Medulla oblongata (tissue), 1 donor: ENCODE measurements around the gene C3.

ENCODE experiments used
- DNase-seq: peaks from one replicate; pipeline ENCODE4 v3.0.0-alpha.2; 2015; ENCODE audit errors: extremely low spot score

The C3 gene

DNA sequence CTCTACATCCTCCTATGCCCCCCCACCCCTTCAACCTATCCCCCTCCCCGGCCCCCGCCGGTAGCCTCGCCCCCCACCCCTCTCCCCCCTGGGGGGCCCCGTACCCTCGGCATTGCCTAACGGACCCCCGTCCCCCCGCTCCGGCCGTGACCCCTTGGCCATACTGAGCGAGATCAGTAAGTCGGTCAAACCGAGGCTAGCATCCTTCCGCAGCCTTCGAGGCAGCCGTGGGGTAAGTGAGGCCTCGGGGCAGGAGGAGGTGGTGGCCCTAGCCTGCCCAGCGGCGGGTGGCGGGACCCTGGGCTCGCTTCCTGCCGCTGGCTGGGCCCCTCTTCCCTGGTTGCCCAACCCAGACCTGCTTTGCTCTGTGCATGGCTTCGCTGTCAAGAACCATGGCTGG is 25.5 kb upstream of the C3 start:
- DNase-seq, result no peak

- peak; percentile 68 for DNase-seq
Observed at GRCh38 chr19:6744381-6745301, 24.2 kb upstream of the C3 start.

DNA sequence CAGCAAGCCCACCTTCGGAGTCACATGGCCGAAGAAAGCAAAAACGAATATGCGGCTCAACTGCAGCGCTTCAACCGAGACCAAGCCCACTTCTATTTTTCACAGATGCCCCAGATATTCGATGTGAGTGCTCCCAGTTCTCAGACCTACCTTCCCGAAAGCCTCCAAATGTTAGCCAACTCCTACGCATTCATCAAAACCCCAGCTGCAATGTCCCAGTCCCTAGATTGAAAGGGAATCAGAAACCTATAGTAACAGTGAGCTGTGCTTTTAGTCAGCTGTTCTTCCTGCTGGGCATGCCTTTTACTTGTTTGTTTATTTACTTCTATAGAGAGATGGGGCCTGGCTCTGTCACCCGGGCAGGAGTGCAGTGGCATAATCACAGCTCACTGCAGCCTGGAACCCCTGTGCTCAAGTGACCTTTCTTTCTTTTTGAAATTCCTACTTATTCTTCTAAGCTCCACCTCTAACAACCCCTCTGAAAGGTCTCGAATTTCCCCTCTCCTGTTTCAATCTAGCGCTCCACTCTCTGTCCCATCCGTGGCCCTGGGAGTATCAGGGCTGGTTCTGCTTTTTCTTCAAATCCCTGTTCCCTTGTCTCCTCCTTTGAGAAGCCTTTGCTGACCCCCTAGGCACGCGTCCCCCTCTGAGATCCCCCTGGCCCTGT is 23.4 kb upstream of the C3 start:
- DNase-seq, result no peak

DNA sequence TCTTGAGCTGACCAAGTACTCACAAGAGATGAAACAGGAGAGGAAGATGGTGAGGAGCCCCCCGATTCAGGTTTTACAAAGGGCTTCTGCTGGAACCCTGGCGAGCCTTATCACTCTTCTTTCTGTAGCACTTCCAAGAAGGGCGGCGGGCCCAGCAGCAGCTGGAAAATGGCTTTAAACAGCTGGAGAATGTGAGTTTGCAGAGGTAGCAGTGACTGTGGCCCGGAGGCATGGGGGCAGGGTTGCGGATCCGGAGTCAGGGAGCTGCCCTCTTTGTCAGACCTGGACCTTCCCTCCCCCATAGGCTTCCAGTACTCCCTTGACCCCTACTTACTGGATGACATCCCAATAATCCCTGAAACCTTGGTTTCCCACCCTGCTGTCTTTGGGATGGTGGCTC is 22.6 kb upstream of the C3 start:
- no peak for DNase-seq

GRCh38 chr19:6740589-6741343 is 20.3 kb upstream of the C3 start:
- no peak for DNase-seq

DNA sequence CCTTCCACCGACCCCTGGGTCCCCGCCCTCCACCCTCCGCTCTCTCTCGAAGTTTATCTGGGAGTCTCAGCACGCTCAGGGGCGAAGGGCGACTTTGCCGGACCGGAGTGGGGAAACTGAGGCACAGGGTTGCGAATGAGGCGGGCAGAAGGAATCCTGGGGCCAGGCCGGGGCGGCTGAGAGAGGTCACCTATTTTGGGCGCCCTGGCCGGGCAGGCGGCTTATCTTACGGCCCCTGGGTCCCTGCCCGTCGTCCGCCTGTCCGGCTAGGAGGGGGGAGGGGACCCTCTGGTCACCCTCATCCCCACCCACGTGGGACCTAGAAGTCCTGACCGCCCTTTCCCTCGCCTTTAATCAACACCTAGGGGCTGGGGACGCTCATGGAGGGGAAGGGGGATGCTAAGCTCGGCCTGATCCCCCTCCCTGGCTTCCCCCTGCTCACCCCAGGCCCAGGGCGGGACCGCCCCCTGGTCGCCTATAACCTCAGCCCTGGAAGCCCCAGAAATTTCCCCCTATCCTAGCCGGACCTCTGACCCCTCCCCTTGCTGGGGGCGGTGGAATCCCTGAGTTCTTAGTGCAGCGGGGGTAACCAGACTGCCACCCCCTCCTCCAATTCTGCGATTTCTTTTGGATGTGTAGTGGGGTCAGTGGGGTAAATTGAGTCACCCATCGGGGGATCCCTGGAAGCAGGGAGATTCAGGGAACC is 19.6 kb upstream of the C3 start:
- DNase-seq, result no peak

GRCh38 chr19:6739390-6739882 is 19.0 kb upstream of the C3 start, which contains the start of gene TRIP10:
TRIP10 (plus strand) TSS chr19:6739680; CDS start chr19:6739762, 82 bp downstream.
- DNase-seq, result peak; percentile 91

DNA sequence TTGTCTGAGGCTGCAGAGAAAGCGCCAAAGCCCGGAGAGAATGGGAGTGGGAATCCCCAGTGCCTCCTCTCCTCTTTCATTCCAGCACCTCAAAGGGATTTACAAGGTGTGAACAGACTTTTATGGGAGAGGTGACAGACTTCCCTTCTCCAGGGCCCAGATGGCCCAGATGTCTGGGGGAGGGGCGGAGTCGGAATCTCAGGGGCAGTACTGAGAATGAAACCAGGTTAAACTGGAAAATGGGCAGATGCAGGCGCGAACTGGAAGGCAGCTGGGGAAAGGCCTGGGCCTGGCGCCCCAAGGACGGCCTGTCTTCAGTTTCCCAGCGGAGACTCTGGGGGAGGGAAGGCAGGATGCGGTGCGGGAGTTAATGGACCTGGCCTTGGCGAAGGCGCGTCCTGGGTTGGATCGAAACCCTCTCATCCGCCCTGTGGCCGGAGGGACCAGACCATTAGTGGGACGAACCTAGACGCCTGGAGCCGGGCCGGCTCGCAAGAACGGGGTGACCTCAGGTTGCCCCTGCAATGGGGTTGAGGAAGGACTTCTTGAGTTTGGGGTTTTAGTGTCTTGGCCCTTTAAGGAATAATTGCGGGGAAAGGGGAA is 18.4 kb upstream of the C3 start:
- no peak for DNase-seq

- peak; percentile 83 for DNase-seq
Observed at GRCh38 chr19:6737873-6738786, 17.7 kb upstream of the C3 start.

DNA sequence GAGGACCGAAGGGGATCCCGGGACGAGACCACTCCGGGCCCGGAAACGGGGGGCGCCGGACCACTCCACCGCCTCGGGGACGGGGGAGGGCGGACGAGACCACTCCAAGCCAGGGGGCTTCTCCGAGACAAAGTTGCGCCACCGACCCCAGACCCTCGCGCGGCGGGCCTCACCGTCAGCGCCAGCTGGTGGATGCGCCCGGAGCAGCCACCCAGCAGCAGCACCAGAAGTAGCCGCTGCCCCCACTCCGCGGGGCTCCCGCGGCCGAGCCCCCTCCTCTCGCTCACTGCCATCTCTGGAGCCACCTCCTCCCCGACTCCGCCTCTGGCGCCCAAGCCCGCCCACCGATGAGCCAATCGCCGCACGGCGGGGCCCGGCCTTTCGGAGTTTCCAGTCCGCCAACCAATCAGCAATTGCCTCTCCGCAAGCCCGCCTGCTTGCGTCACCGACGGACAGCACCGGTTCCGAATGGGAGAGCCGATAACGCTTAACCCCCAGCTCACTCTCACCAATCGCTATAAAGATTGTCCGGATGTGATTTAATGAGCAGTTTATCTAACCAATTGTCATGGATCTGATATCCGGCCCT is 16.9 kb upstream of the C3 start, which contains the start of gene GPR108:
TSS of gene GPR108 (minus strand) at position 297 of the 589 bp plus-strand sequence. CDS start at position 293, 4 bp downstream.
- DNase-seq, result peak; percentile 100

- no peak for DNase-seq
Observed at GRCh38 chr19:6736917-6737283, 16.4 kb upstream of the C3 start.

DNA sequence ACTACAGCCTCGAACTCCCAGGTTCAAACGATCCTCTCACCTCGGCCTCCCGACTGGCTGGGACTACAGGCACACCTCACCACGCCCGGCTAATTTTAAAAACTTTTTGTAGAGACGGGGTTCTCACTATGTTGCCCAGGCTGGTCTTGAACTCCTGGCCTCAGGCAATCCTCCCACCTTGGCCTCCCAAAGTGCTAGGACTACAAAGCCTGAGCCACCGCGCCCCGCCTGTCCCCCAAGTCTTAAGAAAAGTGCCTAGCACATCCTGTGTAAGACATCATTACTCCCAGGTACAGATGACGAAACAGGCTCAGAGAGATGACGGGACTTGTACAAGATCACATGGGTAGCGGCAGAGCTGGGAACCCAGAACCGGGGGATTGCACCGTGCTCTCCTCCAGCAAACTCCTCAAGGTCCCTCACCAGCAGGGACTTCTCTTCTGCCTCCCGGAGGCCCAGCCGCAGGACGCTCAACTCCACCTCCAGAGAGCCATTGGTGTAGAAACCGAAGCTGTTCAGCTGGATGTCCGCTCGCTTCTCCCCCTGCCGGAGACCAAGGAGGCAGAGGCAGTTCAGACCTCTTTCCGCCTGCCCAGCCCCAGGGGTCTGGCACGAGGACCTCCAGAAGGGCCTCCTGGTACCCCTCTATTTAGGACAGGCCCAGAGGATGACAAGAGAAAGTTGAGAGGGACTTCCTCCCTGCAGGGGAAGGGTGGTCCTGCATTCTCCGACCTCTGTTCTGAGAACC is 15.9 kb upstream of the C3 start:
- DNase-seq, result peak; percentile 80

GRCh38 chr19:6735181-6735911 is 14.9 kb upstream of the C3 start:
- DNase-seq, result no peak

- DNase-seq, result no peak
Observed at GRCh38 chr19:6734096-6734696, 13.7 kb upstream of the C3 start.

GRCh38 chr19:6733338-6734095 is 13.1 kb upstream of the C3 start:
- DNase-seq, result no peak

- DNase-seq, result no peak
Observed at GRCh38 chr19:6732803-6733337, 12.4 kb upstream of the C3 start.

DNA sequence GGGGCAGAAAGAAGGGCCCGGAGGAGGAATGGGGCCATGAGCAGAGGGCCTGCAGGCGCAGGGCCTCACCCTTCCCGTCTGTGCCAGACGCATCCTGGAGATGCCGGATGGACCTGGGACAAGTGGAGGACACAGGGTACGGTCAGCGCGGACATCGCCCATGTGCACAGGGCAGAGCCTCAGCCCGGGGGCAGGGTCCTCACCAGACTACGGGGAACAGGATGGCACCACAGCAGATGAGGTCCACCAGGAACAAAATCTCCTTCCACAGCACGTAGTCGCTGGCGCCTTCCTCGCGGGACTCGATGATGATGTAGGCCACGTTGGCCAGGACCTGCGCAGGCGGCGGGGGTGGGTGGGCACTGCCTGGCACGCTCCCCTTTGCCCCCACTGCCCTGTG is 11.4 kb upstream of the C3 start:
- DNase-seq, result no peak
